ENCODE measurements around the gene DEPDC1B.

- TF ChIP-seq RAD21 (IDR thresholded peaks at IDR 0.05 in 1 of 2, conservative IDR thresholded peaks at IDR 0.05 in 1 of 2; ENCODE audit: low read depth in 2 of 2, low read length in 2 of 2) (no peak), EP300 (IDR thresholded peaks at IDR 0.05; ENCODE audit: borderline replicate concordance in 1 of 2, low read depth in 2 of 2, low read length in 2 of 2) (no peak), CTCF (IDR thresholded peaks at IDR 0.05; ENCODE audit: control extremely low read depth in 1 of 3, insufficient read depth in 1 of 3, low read depth in 1 of 3, low read length in 3 of 3) (no peak), GABPA (IDR thresholded peaks at IDR 0.05; ENCODE audit: borderline replicate concordance, insufficient read depth, low read length) (no peak), MAFK (IDR thresholded peaks at IDR 0.05; ENCODE audit: low read depth, low read length) (no peak), RFX5 (IDR thresholded peaks at IDR 0.05; ENCODE audit: borderline replicate concordance, low read depth, low read length) (no peak), E2F6 (IDR thresholded peaks at IDR 0.05) (no peak), EZH2 (IDR thresholded peaks at IDR 0.05; ENCODE audit: low read depth, low read length, severe bottlenecking) (no peak), POLR2A (IDR thresholded peaks at IDR 0.05; ENCODE audit: control extremely low read depth in 1 of 2, low read depth in 2 of 2, low read length in 2 of 2) (no peak), JUND (IDR thresholded peaks at IDR 0.05; ENCODE audit: low read length) (no peak), CEBPB (IDR thresholded peaks at IDR 0.05; ENCODE audit: low read depth, low read length) (no peak), SIN3A (conservative IDR thresholded peaks at IDR 0.05 in 1 of 2, IDR thresholded peaks at IDR 0.05 in 1 of 2; ENCODE audit: low read depth in 1 of 2, low read length in 2 of 2) (no peak), ZNF274 (IDR thresholded peaks at IDR 0.05; ENCODE audit: borderline replicate concordance, extremely low read depth, low read length) (no peak), ATF3 (IDR thresholded peaks at IDR 0.05; ENCODE audit: insufficient read depth, low read depth, low read length) (no peak)
These were observed 69.8 kb downstream of the DEPDC1B start for GRCh38 chr5:60630179-60630578.

Data from H1 (cell line).